ENCODE results near the gene MRPL42.

Gene MRPL42

GRCh38 chr12:93440043-93440835, 27.1 kb upstream of the MRPL42 start:
- peak overlapping the region; percentile 79 for H3K4me3 ChIP-seq (ENCODE audit: low read depth, low read length)
- DNase-seq (ENCODE audit: low read depth) = no peak
- no peak for TF ChIP-seq CTCF (IDR thresholded peaks at IDR 0.05; ENCODE audit: control insufficient read depth, extremely low read depth, insufficient read depth)

- no peak for TF ChIP-seq CTCF (IDR thresholded peaks at IDR 0.05; ENCODE audit: control insufficient read depth, extremely low read depth, insufficient read depth)
- DNase-seq (ENCODE audit: low read depth) = no peak
- peak overlapping the region; percentile 79 for H3K4me3 ChIP-seq (ENCODE audit: low read depth, low read length)
Measured at GRCh38 chr12:93441081-93441616, 26.2 kb upstream of the MRPL42 start.

DNA sequence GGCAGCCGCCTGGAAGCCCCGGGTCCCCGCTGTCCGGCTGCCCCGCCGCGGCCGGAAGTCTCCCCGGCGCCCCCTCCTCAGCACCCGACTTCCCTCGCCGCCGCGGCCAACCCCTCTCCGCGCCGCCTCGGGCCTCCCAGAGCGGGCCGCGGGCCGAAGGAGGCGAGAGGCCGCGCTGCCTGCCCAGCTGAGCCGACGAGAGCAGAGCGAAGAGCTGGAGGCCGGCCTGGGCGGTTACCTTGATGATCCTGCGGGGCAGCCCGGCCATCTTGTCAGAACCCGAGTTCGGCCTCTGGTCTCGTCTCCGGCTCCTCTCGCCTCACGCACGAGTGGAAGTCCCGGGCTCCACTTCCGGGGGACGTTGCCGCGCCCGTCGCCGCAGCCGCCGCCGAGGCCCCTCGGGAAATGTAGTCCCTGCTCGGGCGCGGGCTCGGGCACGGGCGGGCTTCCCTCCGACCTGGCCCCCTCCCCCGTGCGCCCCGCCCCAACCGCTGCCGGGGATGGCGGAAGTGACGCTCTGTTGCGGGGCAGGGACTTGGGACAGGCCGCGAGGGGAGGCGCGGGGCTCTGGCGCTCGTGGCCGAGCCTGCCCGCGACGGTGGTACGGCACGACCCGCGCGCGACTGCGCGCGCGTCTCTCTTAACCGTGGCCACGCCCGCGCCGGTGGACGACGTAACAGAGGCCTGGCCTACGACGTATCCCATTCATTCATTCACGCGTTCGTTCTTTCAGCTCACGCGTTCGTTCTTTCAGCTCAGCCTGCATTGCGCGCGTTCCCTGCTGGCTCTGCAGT, 25.5 kb upstream of the MRPL42 start, which contains the start of gene UBE2N:
Gene UBE2N (minus strand): TSS at position 331 of the 794 bp plus-strand sequence. CDS start 63 bp downstream, at position 268.
- peak within 1 kb of the TSS; percentile 79 for H3K4me3 ChIP-seq (ENCODE audit: low read depth, low read length)
- peak; percentile 82 for DNase-seq (ENCODE audit: low read depth)
- no peak for TF ChIP-seq CTCF (IDR thresholded peaks at IDR 0.05; ENCODE audit: control insufficient read depth, extremely low read depth, insufficient read depth)

- no peak for DNase-seq (ENCODE audit: low read depth)
- TF ChIP-seq CTCF (IDR thresholded peaks at IDR 0.05; ENCODE audit: control insufficient read depth, extremely low read depth, insufficient read depth) = no peak
- peak overlapping the region; percentile 79 for H3K4me3 ChIP-seq (ENCODE audit: low read depth, low read length)
Measured at GRCh38 chr12:93442411-93443340, 24.6 kb upstream of the MRPL42 start.

DNA sequence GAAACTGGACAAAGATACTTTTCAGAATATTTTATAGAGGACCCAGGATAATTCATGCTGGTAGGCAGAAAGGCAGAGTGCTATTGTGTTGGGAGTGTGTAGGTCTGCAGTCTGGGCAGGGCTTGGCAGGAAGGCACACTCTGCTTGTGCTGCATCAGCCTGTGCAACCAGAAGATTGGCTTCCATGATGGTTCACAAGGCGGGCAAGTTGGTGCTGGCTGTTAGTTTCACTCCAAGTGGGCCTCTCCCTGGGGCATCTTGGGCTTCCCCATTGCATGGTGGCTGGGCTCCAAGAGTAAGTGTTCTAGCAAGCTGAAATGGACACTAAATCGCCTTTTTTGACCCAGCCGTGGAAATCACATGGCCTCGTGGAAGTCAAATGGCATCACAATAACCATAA, 23.7 kb upstream of the MRPL42 start:
- H3K4me3 ChIP-seq (ENCODE audit: low read depth, low read length) = no peak overlapping the region
- TF ChIP-seq CTCF (IDR thresholded peaks at IDR 0.05; ENCODE audit: control insufficient read depth, extremely low read depth, insufficient read depth) = no peak
- DNase-seq (ENCODE audit: low read depth) = no peak

Measured in LNCaP clone FGC (cell line).